ENCODE measurements around the gene GSDME.

GSDME gene

DNA sequence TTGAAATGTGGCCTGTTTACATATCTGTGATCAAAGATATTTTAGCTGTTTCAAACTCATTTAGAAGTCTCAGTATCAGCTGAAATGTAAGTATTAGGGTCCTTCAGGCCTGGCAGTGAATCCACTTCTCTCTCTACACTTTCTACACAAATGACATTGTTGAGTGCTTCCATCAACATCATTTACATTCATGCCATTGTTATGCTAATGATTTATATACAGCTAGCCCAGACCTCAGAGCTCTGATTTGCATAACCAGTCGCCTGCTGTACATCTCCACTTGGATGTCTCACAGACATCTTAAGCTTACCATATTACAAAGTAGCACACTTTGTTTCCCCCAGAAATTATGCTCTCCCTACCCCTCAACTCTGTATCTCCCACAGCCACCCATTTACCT is 71.6 kb downstream of the GSDME start:
- H3K27ac ChIP-seq = no peak overlapping the region
- H3K36me3 ChIP-seq (ENCODE audit: insufficient read depth, low read length) = peaks cover 4% of the 10 kb centered on the region; the same call in 1 of the 2 replicates
- no peak for DNase-seq (ENCODE audit: low read depth, low spot score)
- H3K4me3 ChIP-seq = no peak overlapping the region
- TF ChIP-seq FOXP2 (optimal IDR thresholded peaks at IDR 0.05; ENCODE audit: control extremely low read depth, extremely low read length, insufficient read depth) (no peak), POLR2AphosphoS5 (IDR thresholded peaks at IDR 0.05; ENCODE audit: borderline replicate concordance, low read depth, low read length) (no peak), EZH2 (IDR thresholded peaks at IDR 0.05) (no peak)
- H3K9me3 ChIP-seq (ENCODE audit: low read depth, low read length) = no peaks in the 10 kb centered on the region
- no peak overlapping the region for H3K9ac ChIP-seq (ENCODE audit: insufficient read length)

DNA sequence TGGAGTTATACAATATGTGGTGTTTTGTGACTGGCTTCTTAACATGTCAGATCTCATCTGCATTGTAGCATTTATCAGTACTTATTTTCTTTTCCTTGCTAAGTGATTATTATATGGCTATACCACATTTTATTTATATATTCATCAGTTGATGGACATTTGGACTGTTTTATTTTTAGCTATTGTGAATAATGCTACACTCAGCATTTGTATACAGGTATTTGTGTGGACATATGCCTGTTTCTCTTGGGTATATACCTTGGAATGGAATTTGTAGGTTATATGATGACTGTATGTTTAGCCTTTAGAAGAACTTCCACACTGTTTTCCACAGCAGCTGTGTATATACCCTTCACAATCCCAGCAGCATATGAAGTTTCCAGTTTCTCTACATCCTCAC is 86.5 kb downstream of the GSDME start:
- Histone ChIP-seq H3K36me3 (ENCODE audit: insufficient read depth, low read length) (peaks cover 31% of the 10 kb centered on the region), H3K9ac (ENCODE audit: insufficient read length) (no peak overlapping the region)

DNA sequence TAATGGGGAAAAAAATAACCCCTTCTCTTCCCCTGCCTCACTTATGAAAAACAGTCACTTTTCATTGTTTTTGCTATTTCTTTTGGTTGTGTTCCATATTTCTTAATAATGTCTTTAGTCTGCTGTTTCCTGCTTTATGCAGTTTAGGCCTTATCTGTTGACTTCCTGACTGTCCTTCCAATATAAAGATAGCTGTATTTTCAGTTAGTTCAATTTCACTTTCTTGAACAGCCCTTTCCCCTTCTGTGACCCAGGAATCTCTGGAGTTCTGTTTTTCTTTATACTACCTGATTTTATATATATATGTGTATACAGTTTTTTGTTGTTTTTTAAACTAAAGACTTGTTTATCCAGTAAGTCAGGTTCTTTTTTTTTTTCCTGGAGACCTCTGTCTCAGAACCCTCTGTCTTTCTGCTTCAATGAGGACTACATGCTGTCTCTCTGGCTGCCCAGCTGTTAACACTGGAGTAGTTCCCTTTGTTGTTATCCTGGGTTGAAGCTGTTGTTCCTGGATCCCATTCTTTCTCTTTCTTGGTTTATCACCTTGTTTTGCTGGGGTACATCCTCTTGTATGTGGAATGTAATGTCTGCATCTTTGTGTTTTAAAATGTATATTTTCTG is 87.2 kb downstream of the GSDME start:
- DNase-seq (ENCODE audit: low read depth, low spot score) = no peak
- Histone ChIP-seq H3K36me3 (ENCODE audit: insufficient read depth, low read length) (peaks cover 31% of the 10 kb centered on the region), H3K9me3 (ENCODE audit: low read depth, low read length) (0 out of 2 replicates have a peak, but pooled peaks cover 8% of the 10 kb centered on the region), H3K4me3 (peak overlapping the region; percentile 0; the same call in 1 of the 2 replicates), H3K27ac (peak overlapping the region; percentile 61), H3K9ac (ENCODE audit: insufficient read length) (peak overlapping the region; percentile 54)
- no peak for TF ChIP-seq FOXP2 (optimal IDR thresholded peaks at IDR 0.05; ENCODE audit: control extremely low read depth, extremely low read length, insufficient read depth)
- TF ChIP-seq POLR2AphosphoS5 (IDR thresholded peaks at IDR 0.05; ENCODE audit: borderline replicate concordance, low read depth, low read length) = no peak
- no peak for TF ChIP-seq EZH2 (IDR thresholded peaks at IDR 0.05)

More for the DNA sequence above, 86.5 kb downstream of the GSDME start:
- H3K27ac ChIP-seq = no peak overlapping the region
- TF ChIP-seq POLR2AphosphoS5 (IDR thresholded peaks at IDR 0.05; ENCODE audit: borderline replicate concordance, low read depth, low read length) (no peak), EZH2 (IDR thresholded peaks at IDR 0.05) (no peak), FOXP2 (optimal IDR thresholded peaks at IDR 0.05; ENCODE audit: control extremely low read depth, extremely low read length, insufficient read depth) (no peak)
- H3K9me3 ChIP-seq (ENCODE audit: low read depth, low read length) = 0 out of 2 replicates have a peak, but pooled peaks cover 8% of the 10 kb centered on the region
- no peak for DNase-seq (ENCODE audit: low read depth, low spot score)
- H3K4me3 ChIP-seq = no peak overlapping the region

DNA sequence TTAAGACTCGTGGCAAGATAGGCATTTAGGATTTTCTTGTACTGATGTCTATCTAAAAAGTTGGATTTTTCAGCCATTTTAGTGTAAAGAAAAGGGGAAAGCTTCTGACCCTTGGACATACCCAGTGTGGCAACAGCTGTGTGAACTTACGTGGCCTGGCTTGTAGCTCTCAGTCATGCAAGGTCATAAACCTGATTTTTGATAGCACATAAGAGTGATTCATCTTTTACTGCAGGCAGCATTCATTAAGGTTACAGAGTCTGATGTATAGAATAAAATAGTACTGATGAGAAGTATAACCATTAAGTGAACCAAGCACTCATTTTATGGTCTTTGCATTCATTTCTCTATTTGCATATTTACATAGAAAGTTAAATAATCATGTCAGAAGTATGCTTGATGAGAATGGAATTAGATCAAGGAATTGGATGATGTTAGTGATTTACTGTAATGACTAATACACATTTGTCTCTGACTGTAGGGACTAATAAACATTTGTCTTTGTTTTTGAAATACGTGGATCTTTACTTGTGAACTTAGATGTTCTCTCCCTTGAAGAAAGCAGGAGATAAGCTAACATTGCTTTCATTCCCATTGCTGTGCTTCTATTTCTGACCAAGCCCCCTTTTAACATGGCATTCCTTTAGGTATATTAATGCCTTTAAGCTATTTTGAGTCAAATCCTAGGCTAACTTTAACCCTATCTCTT is 88.2 kb downstream of the GSDME start:
- DNase-seq (ENCODE audit: low read depth, low spot score) = no peak
- Histone ChIP-seq H3K4me3 (no peak overlapping the region), H3K9ac (ENCODE audit: insufficient read length) (no peak overlapping the region), H3K36me3 (ENCODE audit: insufficient read depth, low read length) (peaks cover 28% of the 10 kb centered on the region), H3K27ac (peak overlapping the region; percentile 61), H3K9me3 (ENCODE audit: low read depth, low read length) (0 out of 2 replicates have a peak, but pooled peaks cover 5% of the 10 kb centered on the region)
- TF ChIP-seq EZH2 (IDR thresholded peaks at IDR 0.05) = no peak

DNA sequence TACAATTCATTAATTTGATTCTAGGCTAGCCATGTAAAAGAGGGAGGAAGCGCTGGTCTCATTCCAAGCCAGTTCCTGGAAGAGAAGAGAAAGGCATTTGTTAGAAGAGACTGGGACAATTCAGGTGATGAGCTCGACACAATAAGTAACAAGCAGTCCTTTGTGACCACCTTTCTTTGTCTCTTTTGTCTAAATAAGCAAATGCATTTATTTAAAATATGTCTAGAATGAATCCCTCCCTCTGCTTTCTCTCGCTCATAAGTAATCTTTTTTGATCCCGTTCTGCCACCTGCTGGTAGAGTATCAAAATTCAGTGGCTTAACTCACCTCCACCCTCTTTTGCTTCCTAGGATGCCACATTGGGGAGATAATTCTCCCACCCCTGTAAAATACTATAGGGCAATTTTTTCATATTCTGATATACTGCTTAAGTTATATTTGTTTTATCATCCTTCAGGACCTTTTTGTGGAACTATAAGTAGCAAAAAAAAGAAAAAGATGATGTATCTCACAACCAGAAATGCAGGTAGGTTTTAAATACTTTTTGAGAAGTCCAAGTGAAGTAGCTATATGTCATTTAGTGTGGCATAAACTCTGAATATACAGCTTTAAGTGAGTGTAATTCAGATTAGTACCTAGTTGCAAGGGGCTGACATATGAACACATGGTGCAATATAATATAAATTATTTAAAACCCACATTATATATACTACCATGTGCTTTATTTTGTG is 91.5 kb downstream of the GSDME start:
- DNase-seq (ENCODE audit: low read depth, low spot score) = peak; percentile 48
- peaks cover 9% of the 10 kb centered on the region for H3K36me3 ChIP-seq (ENCODE audit: insufficient read depth, low read length)
- no peak for TF ChIP-seq POLR2AphosphoS5 (IDR thresholded peaks at IDR 0.05; ENCODE audit: borderline replicate concordance, low read depth, low read length)
- TF ChIP-seq EZH2 (IDR thresholded peaks at IDR 0.05) = no peak
- no peaks in the 10 kb centered on the region for H3K9me3 ChIP-seq (ENCODE audit: low read depth, low read length)
- H3K27ac ChIP-seq = no peak overlapping the region
- no peak overlapping the region for H3K9ac ChIP-seq (ENCODE audit: insufficient read length)
- no peak overlapping the region for H3K4me3 ChIP-seq

DNA sequence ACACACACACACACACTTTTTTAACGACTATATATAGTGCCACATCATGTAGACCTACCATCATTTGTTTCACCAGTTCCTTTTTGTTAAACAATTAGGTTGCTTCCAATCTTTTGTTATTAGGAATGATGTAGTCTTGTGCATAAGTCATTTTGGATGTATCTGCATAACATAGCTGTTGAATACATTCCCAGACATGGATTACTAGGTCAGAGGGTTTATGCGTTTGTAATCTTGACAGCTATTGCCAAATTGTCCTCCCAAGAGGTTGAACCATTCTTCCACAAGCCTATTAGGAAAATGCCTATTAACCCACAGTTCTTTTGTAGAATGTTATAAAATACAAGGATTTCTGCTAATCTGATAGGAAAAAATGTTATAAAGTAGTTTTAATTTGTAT is 96.7 kb downstream of the GSDME start:
- H3K36me3 ChIP-seq (ENCODE audit: insufficient read depth, low read length) = peaks cover 9% of the 10 kb centered on the region
- TF ChIP-seq POLR2AphosphoS5 (IDR thresholded peaks at IDR 0.05; ENCODE audit: borderline replicate concordance, low read depth, low read length) (no peak), FOXP2 (optimal IDR thresholded peaks at IDR 0.05; ENCODE audit: control extremely low read depth, extremely low read length, insufficient read depth) (no peak), EZH2 (IDR thresholded peaks at IDR 0.05) (no peak)

DNA sequence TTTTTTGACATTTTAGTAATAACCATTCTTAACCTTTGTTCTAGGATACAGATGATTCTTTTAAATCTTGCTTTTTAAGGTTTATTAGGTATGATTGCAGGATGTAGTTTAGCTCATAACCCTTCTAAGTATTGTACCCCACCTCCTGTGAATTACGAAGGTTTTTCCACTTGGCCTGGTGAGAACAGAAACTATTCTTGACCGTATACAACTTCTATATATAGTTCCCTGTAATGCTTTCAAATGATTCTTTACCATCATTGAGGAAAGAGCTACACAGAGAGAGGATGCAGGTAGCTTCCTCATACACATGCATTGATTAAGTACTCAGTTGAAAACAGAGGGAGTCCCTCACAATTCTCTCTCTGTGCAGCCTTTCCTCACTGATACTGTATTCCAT is 97.8 kb downstream of the GSDME start:
- no peak overlapping the region for H3K9ac ChIP-seq (ENCODE audit: insufficient read length)
- H3K4me3 ChIP-seq = no peak overlapping the region
- TF ChIP-seq FOXP2 (optimal IDR thresholded peaks at IDR 0.05; ENCODE audit: control extremely low read depth, extremely low read length, insufficient read depth) (no peak), POLR2AphosphoS5 (IDR thresholded peaks at IDR 0.05; ENCODE audit: borderline replicate concordance, low read depth, low read length) (no peak), EZH2 (IDR thresholded peaks at IDR 0.05) (no peak)
- H3K9me3 ChIP-seq (ENCODE audit: low read depth, low read length) = no peaks in the 10 kb centered on the region
- H3K27ac ChIP-seq = no peak overlapping the region
- no peak for DNase-seq (ENCODE audit: low read depth, low spot score)
- H3K36me3 ChIP-seq (ENCODE audit: insufficient read depth, low read length) = peaks cover 9% of the 10 kb centered on the region

More for the DNA sequence above, 96.7 kb downstream of the GSDME start:
- DNase-seq (ENCODE audit: low read depth, low spot score) = no peak
- Histone ChIP-seq H3K27ac (no peak overlapping the region), H3K9me3 (ENCODE audit: low read depth, low read length) (no peaks in the 10 kb centered on the region), H3K4me3 (no peak overlapping the region), H3K9ac (ENCODE audit: insufficient read length) (no peak overlapping the region)

DNA sequence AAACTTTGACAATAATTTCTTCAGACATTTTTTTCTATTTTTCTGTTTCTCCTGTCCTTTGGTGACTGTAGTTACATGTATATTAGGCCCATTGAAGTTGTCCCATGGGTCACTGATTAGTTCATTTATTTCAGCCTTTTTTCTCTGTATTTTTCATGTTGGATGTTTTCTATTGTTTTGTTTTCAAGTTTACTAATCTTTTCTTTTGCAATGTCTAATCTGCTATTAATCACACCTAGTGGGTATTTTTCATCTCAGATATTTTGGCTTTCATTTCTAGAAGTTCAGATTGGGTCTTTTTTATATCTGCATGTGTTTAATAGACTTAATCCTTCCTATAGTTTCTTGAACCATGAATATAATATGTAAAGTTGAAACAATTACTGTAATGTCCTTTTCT is 99.3 kb downstream of the GSDME start:
- H3K36me3 ChIP-seq (ENCODE audit: insufficient read depth, low read length) = peaks cover 9% of the 10 kb centered on the region
- no peak for TF ChIP-seq FOXP2 (optimal IDR thresholded peaks at IDR 0.05; ENCODE audit: control extremely low read depth, extremely low read length, insufficient read depth)
- H3K27ac ChIP-seq = no peak overlapping the region
- H3K4me3 ChIP-seq = no peak overlapping the region
- no peak overlapping the region for H3K9ac ChIP-seq (ENCODE audit: insufficient read length)
- H3K9me3 ChIP-seq (ENCODE audit: low read depth, low read length) = no peaks in the 10 kb centered on the region
- no peak for DNase-seq (ENCODE audit: low read depth, low spot score)

All from SK-N-MC (cell line).